Upper lobe of left lung (tissue), 4 donors: Measurements from ENCODE around the gene KLHL1.

Source experiments
- EP300 ChIP-seq, 4 donors: sonication (generic); formaldehyde crosslinking; IDR thresholded peaks; one replicate each; pipeline ENCODE4 v1.5.1; 2017; ENCODE audit warnings: antibody characterized with exemption in 4 of 4, control low read depth in 2 of 4
- TF ChIP-seq, protein P1 (sequence below), 6 experiments: fragments of 450-650 bp in 4 of 6; fragments of 200-600 bp in 2 of 6; sonication (generic) in 2 of 6; IDR thresholded peaks; one replicate each; pipeline ENCODE4 v1.5.1; 2016 to 2019; ENCODE audit warnings: antibody characterized with exemption in 6 of 6

DNA sequence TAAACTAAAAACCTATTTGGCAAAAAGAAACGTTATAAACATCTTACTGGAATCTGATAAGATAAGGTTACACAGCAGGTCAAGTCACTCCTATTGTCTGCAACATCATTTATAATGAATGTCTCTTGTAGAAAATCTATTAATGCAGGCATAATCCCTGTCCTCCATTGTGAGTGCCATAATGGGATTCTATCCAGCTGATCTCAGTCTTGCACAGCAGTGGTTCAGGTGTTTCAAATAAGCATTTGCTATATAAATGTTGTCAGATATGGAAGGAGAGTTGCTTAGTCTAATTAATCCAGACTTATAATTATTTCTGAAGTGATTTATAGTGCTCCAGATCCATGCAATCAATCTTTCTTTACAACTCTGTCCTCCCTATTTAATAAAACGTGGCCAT is 187.1 kb downstream of the KLHL1 start:
- TF ChIP-seq, protein P1, sequence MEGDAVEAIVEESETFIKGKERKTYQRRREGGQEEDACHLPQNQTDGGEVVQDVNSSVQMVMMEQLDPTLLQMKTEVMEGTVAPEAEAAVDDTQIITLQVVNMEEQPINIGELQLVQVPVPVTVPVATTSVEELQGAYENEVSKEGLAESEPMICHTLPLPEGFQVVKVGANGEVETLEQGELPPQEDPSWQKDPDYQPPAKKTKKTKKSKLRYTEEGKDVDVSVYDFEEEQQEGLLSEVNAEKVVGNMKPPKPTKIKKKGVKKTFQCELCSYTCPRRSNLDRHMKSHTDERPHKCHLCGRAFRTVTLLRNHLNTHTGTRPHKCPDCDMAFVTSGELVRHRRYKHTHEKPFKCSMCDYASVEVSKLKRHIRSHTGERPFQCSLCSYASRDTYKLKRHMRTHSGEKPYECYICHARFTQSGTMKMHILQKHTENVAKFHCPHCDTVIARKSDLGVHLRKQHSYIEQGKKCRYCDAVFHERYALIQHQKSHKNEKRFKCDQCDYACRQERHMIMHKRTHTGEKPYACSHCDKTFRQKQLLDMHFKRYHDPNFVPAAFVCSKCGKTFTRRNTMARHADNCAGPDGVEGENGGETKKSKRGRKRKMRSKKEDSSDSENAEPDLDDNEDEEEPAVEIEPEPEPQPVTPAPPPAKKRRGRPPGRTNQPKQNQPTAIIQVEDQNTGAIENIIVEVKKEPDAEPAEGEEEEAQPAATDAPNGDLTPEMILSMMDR (IDR thresholded peaks at IDR 0.05): no peak
- no peak for TF ChIP-seq EP300 (IDR thresholded peaks at IDR 0.05)
